ENCODE data around the gene RGPD4.

GRCh38 chr2:107822302-107822701, 4.4 kb upstream of the RGPD4 start:
- no peak for TF ChIP-seq CTCF (IDR thresholded peaks at IDR 0.05; ENCODE audit: insufficient read depth, low read depth, low read length)
- TF ChIP-seq EZH2 (IDR thresholded peaks at IDR 0.05; ENCODE audit: insufficient read depth, low read length): no peak

Data from astrocyte (in vitro differentiated cells and primary cell).